ENCODE measurements around the gene ATP13A3. TPM values are rescaled to one million over a fixed set of nuclear protein-coding genes. Genes with fewer than 3 reads are reported as not detected.

Gene ATP13A3
- total RNA-seq, 1 experiment from 2014 or later: 78.3 TPM

GRCh38 chr3:194462936-194463335 is 23.9 kb downstream of the ATP13A3 start (continued):
- no peak for TF ChIP-seq KAT7 (CRISPR knock-in tag; IDR thresholded peaks at IDR 0.05; ENCODE audit: borderline replicate concordance)
- no peak for TF ChIP-seq MYBL2 (CRISPR knock-in tag; IDR thresholded peaks at IDR 0.05)
- TF ChIP-seq HMGA2 (CRISPR knock-in tag; IDR thresholded peaks at IDR 0.05): no peak
- no peak for TF ChIP-seq ZSCAN18 (CRISPR knock-in tag; IDR thresholded peaks at IDR 0.05)
- TF ChIP-seq ZNF532 (CRISPR knock-in tag; IDR thresholded peaks at IDR 0.05; ENCODE audit: borderline replicate concordance): no peak
- no peak for TF ChIP-seq ZNF121 (CRISPR knock-in tag; IDR thresholded peaks at IDR 0.05)

GRCh38 chr3:194460566-194460965 is 26.2 kb downstream of the ATP13A3 start:
- no peak overlapping the region for H3K27ac Mint-ChIP-seq
- ATAC-seq (no peak), DNase-seq (ENCODE audit: low spot score) (no peak)
- H3K4me3 Mint-ChIP-seq: no peak overlapping the region
- H3K36me3 Mint-ChIP-seq: peaks cover 17% of the 10 kb centered on the region
- ChIA-PET CTCF (interaction anchor here (0.8 kb wide), 1 partner anchor 113 kb away, joined by 3 read pairs; no protein-coding TSS in a partner anchor), POLR2A (no interaction called here)
- peaks cover 7% of the 10 kb centered on the region; the same call in 1 of the 2 replicates for H3K9me3 Mint-ChIP-seq
- no peaks in the 10 kb centered on the region for H3K27me3 Mint-ChIP-seq (ENCODE audit: low read depth)
- TF ChIP-seq NR1H2 (CRISPR knock-in tag; IDR thresholded peaks at IDR 0.05) (no peak), ZNF396 (CRISPR knock-in tag; IDR thresholded peaks at IDR 0.05; ENCODE audit: borderline replicate concordance) (no peak)
- no peaks in the 10 kb centered on the region for H3K4me1 Mint-ChIP-seq

GRCh38 chr3:194458131-194458530 is 28.7 kb downstream of the ATP13A3 start:
- ChIA-PET CTCF (interaction anchor here (1.5 kb wide), 2 partner anchors 14 to 116 kb away, joined by 3 to 6 read pairs; no protein-coding TSS in a partner anchor), POLR2A (no interaction called here)
- Mint-ChIP-seq H3K4me3 (no peak overlapping the region), H3K27me3 (ENCODE audit: low read depth) (no peaks in the 10 kb centered on the region), H3K9me3 (0 out of 2 replicates have a peak, but pooled peaks cover 4% of the 10 kb centered on the region), H3K36me3 (peaks cover 26% of the 10 kb centered on the region), H3K4me1 (no peaks in the 10 kb centered on the region), H3K27ac (no peak overlapping the region)
- no peak for ATAC-seq
- no peak for DNase-seq (ENCODE audit: low spot score)
- TF ChIP-seq CREM (CRISPR knock-in tag; IDR thresholded peaks at IDR 0.05): no peak
- TF ChIP-seq ATF2 (CRISPR knock-in tag; IDR thresholded peaks at IDR 0.05; ENCODE audit: borderline replicate concordance, low read depth): no peak
- TF ChIP-seq IRF1 (CRISPR knock-in tag; IDR thresholded peaks at IDR 0.05): no peak
- no peak for TF ChIP-seq CREB1 (CRISPR knock-in tag; IDR thresholded peaks at IDR 0.05)
- TF ChIP-seq E2F5 (CRISPR knock-in tag; IDR thresholded peaks at IDR 0.05): no peak

All from WTC11 (cell line).